Anterior cingulate cortex (tissue), 58 donors: Measurements from ENCODE around the gene LSM14B.

Experiments
- DNase-seq, 58 donors: peaks; one replicate each; lab custom pipeline; 2025; lab: John Stamatoyannopoulos, UW

LSM14B gene

GRCh38 chr20:62178316-62179161 lies 56.3 kb downstream of the LSM14B start:
- no peak for DNase-seq

GRCh38 chr20:62179162-62179504 lies 56.9 kb downstream of the LSM14B start:
- no peak for DNase-seq

- no peak for DNase-seq
These were observed 59.5 kb downstream of the LSM14B start for GRCh38 chr20:62181808-62182207.

GRCh38 chr20:62182469-62183425 lies 60.5 kb downstream of the LSM14B start, which contains the start of gene MTG2:
Gene MTG2 (plus strand): TSS chr20:62183028. CDS start chr20:62193421, 10,393 bp downstream.
- peak; percentile 36 to 95 (median 90) for DNase-seq

- no peak for DNase-seq
These were observed 61.3 kb downstream of the LSM14B start for GRCh38 chr20:62183426-62184142.
